GM12865 (cell line): ENCODE measurements around the gene FUBP3.

ENCODE experiments used
- DNase-seq: peaks from one replicate; pipeline ENCODE4 v3.0.0; 2010; ENCODE audit warnings: low read depth
- H3K4me3 ChIP-seq: 2 replicates; pipeline ENCODE4 v1.5.1; 2011; ENCODE audit warnings: mild to moderate bottlenecking, low read depth, low read length, control low read depth
- CTCF ChIP-seq: IDR thresholded peaks from 2 replicates; pipeline ENCODE4 v1.5.1; 2011; ENCODE audit warnings: low read length, control low read depth, low read depth, inconsistent platforms; ENCODE audit not compliant: insufficient read depth; ENCODE audit errors: missing control alignments

The FUBP3 gene

GRCh38 chr9:130616451-130616850, 37.1 kb downstream of the FUBP3 start:
- H3K4me3 ChIP-seq = no peak overlapping the region
- TF ChIP-seq CTCF = no peak
- no peak for DNase-seq

- no peak for TF ChIP-seq CTCF
- H3K4me3 ChIP-seq = no peak overlapping the region
- DNase-seq = no peak
Observed at GRCh38 chr9:130623466-130623865, 44.1 kb downstream of the FUBP3 start.

GRCh38 chr9:130624154-130624553, 44.8 kb downstream of the FUBP3 start:
- DNase-seq = no peak
- TF ChIP-seq CTCF = no peak

GRCh38 chr9:130626249-130626996, 47.0 kb downstream of the FUBP3 start:
- H3K4me3 ChIP-seq = no peak overlapping the region
- no peak for TF ChIP-seq CTCF
- no peak for DNase-seq

More at GRCh38 chr9:130624154-130624553, 44.8 kb downstream of the FUBP3 start:
- H3K4me3 ChIP-seq = no peak overlapping the region

- TF ChIP-seq CTCF = no peak
- H3K4me3 ChIP-seq = no peak overlapping the region
- DNase-seq = no peak
Observed at GRCh38 chr9:130627051-130627450, 47.7 kb downstream of the FUBP3 start.

GRCh38 chr9:130627896-130628792, 48.8 kb downstream of the FUBP3 start:
- no peak overlapping the region for H3K4me3 ChIP-seq
- DNase-seq = no peak
- TF ChIP-seq CTCF = no peak
